ENCODE data around the gene CDC14A.

DNA sequence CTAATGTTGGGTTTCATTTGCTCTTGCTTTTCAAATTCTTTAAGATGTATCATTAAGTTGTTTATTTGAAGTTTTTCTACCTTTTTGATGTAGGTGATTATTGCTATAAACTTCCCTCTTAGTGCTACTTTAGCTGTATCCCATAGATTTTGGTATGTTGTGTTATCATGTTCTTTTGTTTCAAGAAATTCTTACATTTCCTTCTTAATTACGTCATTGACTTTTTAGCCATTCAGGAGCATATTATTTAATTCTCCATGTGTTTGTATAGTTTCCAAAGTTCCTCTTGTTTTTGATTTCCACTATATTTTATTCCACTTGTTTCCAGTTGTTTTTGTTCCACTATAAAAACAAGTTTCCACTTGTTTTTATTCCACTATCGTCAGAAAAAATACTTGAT is 200.6 kb downstream of the CDC14A start:
- TF ChIP-seq, protein P1, sequence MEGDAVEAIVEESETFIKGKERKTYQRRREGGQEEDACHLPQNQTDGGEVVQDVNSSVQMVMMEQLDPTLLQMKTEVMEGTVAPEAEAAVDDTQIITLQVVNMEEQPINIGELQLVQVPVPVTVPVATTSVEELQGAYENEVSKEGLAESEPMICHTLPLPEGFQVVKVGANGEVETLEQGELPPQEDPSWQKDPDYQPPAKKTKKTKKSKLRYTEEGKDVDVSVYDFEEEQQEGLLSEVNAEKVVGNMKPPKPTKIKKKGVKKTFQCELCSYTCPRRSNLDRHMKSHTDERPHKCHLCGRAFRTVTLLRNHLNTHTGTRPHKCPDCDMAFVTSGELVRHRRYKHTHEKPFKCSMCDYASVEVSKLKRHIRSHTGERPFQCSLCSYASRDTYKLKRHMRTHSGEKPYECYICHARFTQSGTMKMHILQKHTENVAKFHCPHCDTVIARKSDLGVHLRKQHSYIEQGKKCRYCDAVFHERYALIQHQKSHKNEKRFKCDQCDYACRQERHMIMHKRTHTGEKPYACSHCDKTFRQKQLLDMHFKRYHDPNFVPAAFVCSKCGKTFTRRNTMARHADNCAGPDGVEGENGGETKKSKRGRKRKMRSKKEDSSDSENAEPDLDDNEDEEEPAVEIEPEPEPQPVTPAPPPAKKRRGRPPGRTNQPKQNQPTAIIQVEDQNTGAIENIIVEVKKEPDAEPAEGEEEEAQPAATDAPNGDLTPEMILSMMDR (IDR thresholded peaks at IDR 0.05), result no peak
- TF ChIP-seq, protein P2, sequence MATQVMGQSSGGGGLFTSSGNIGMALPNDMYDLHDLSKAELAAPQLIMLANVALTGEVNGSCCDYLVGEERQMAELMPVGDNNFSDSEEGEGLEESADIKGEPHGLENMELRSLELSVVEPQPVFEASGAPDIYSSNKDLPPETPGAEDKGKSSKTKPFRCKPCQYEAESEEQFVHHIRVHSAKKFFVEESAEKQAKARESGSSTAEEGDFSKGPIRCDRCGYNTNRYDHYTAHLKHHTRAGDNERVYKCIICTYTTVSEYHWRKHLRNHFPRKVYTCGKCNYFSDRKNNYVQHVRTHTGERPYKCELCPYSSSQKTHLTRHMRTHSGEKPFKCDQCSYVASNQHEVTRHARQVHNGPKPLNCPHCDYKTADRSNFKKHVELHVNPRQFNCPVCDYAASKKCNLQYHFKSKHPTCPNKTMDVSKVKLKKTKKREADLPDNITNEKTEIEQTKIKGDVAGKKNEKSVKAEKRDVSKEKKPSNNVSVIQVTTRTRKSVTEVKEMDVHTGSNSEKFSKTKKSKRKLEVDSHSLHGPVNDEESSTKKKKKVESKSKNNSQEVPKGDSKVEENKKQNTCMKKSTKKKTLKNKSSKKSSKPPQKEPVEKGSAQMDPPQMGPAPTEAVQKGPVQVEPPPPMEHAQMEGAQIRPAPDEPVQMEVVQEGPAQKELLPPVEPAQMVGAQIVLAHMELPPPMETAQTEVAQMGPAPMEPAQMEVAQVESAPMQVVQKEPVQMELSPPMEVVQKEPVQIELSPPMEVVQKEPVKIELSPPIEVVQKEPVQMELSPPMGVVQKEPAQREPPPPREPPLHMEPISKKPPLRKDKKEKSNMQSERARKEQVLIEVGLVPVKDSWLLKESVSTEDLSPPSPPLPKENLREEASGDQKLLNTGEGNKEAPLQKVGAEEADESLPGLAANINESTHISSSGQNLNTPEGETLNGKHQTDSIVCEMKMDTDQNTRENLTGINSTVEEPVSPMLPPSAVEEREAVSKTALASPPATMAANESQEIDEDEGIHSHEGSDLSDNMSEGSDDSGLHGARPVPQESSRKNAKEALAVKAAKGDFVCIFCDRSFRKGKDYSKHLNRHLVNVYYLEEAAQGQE (IDR thresholded peaks at IDR 0.05; ENCODE audit: insufficient read depth in 1 of 2, low read depth in 2 of 2, low read length in 1 of 2), result no peak
